Tibial nerve (tissue), 4 donors: ENCODE data around the gene MYADML2. TPM values are rescaled to one million over a fixed set of nuclear protein-coding genes. Genes with fewer than 3 reads are reported as not detected.
A peak's percentile ranks its signal among the peaks of the same experiment; 100 is the strongest.

Experiments
- DNase-seq, 2 donors: peaks; one replicate each; pipeline ENCODE4 v3.0.0-alpha.2; 2019; ENCODE audit warnings: low spot score in 2 of 2
- H3K27ac ChIP-seq, 4 donors: fragments of 200-600 bp; sonication (generic) in 3 of 4; one replicate each; pipeline ENCODE4 v1.5.1; 2017 to 2019; ENCODE audit warnings: mild to moderate bottlenecking in 1 of 4
- H3K27me3 ChIP-seq, 2 donors: fragments of 200-600 bp; sonication (generic) in 1 of 2; one replicate each; pipeline versions ENCODE4 v1.5.1 to v1.6.0; 2017 to 2019
- H3K36me3 ChIP-seq, 3 donors: fragments of 200-600 bp; sonication (generic); one replicate each; pipeline ENCODE4 v1.5.1; 2018 to 2019
- H3K4me1 ChIP-seq, 4 donors: fragments of 200-600 bp; sonication (generic) in 3 of 4; one replicate each; pipeline ENCODE4 v1.5.1; 2017 to 2019
- H3K4me3 ChIP-seq, 4 donors: fragments of 200-600 bp; sonication (generic) in 3 of 4; one replicate each; pipeline ENCODE4 v1.5.1; 2017 to 2019; ENCODE audit warnings: mild to moderate bottlenecking in 1 of 4, moderate library complexity in 1 of 4
- H3K9me3 ChIP-seq, 4 donors: fragments of 200-600 bp; sonication (generic) in 3 of 4; one replicate each; pipeline ENCODE4 v1.5.1; 2017 to 2019
- EP300 ChIP-seq, 2 donors: sonication (generic); formaldehyde crosslinking; IDR thresholded peaks; one replicate each; pipeline ENCODE4 v1.6.1; 2017; ENCODE audit warnings: antibody characterized with exemption in 2 of 2, mild to moderate bottlenecking in 1 of 2
- POLR2A ChIP-seq, 2 donors: fragments of 450-650 bp; IDR thresholded peaks; one replicate each; pipeline ENCODE4 v1.6.1; 2017; ENCODE audit warnings: antibody characterized with exemption in 2 of 2, mild to moderate bottlenecking in 2 of 2, moderate library complexity in 2 of 2
- WGBS, 2 donors: methylation state at CpG; one replicate each; pipeline ENCODE4 v1.1.5; 2018; 5-methylcytosine and 5-hydroxymethylcytosine counted together
- total RNA-seq, 4 donors: library from RNA; depleted of rRNA; stranded (reverse); fragments of >200 nt; gene quantifications; one replicate each; pipeline ENCODE4 v1.1.0, GENCODE V29; 2016
- TF ChIP-seq, protein P1 (sequence below), 5 experiments: fragments of 200-600 bp in 3 of 5; fragments of 450-650 bp in 2 of 5; sonication (generic) in 3 of 5; IDR thresholded peaks; one replicate each; pipeline ENCODE4 v1.5.1; 2016 to 2019; ENCODE audit warnings: antibody characterized with exemption in 5 of 5, mild to moderate bottlenecking in 3 of 5, moderate library complexity in 2 of 5

The MYADML2 gene
- total RNA-seq, 4 donors from 2014 or later = not detected

DNA sequence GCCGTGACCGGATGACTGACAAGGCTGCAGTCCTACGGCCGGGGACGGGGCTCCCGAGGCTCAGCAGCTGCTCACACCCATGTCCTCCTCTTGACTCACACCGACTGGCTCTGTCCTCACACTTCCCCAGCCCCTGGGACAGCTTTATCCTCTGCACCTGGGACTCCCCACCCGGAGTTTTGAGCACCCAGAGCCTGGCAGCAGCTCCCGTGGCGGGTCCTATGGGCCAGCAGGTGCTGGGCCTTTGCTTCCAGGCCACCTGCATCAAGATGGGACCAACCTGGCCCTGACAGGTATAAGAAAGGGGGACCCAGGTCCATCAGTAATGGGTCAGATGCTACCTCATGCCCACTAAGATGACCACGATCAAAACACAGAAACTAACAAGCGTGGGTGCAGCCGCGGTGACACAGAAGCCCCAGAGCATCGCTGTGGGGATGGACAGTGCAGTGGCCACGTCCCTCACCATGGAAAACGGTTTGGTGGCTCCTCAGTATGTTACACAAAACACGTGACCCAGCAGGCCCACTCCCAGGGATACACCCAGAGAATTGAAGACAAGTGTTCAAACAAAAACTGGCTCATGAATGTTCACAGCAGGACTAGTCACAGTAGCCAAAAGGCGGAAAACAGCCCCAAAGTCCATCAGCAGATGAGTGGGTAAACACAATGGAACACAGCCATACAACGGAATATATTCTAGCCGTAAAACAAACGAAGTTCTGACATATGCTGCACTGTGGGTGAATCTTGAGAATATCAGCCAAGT, 17.2 kb upstream of the MYADML2 start:
- TF ChIP-seq EP300 (IDR thresholded peaks at IDR 0.05) (no peak), POLR2A (IDR thresholded peaks at IDR 0.05) (no peak)
- TF ChIP-seq, protein P1, sequence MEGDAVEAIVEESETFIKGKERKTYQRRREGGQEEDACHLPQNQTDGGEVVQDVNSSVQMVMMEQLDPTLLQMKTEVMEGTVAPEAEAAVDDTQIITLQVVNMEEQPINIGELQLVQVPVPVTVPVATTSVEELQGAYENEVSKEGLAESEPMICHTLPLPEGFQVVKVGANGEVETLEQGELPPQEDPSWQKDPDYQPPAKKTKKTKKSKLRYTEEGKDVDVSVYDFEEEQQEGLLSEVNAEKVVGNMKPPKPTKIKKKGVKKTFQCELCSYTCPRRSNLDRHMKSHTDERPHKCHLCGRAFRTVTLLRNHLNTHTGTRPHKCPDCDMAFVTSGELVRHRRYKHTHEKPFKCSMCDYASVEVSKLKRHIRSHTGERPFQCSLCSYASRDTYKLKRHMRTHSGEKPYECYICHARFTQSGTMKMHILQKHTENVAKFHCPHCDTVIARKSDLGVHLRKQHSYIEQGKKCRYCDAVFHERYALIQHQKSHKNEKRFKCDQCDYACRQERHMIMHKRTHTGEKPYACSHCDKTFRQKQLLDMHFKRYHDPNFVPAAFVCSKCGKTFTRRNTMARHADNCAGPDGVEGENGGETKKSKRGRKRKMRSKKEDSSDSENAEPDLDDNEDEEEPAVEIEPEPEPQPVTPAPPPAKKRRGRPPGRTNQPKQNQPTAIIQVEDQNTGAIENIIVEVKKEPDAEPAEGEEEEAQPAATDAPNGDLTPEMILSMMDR (IDR thresholded peaks at IDR 0.05) = no peak
- H3K27me3 ChIP-seq = peaks cover 4 to 61% of the 10 kb centered on the region in 2 donors
- no peak overlapping the region for H3K27ac ChIP-seq
- DNase-seq = no peak
- WGBS, 2 donors = 61 to 70% methylated on average over 22 of the region's 22 CpGs
- no peaks in the 10 kb centered on the region for H3K9me3 ChIP-seq
- peaks cover 0 to 47% (median 25%) of the 10 kb centered on the region in 4 donors for H3K4me1 ChIP-seq
- no peaks in the 10 kb centered on the region for H3K36me3 ChIP-seq
- H3K4me3 ChIP-seq = no peak overlapping the region

DNA sequence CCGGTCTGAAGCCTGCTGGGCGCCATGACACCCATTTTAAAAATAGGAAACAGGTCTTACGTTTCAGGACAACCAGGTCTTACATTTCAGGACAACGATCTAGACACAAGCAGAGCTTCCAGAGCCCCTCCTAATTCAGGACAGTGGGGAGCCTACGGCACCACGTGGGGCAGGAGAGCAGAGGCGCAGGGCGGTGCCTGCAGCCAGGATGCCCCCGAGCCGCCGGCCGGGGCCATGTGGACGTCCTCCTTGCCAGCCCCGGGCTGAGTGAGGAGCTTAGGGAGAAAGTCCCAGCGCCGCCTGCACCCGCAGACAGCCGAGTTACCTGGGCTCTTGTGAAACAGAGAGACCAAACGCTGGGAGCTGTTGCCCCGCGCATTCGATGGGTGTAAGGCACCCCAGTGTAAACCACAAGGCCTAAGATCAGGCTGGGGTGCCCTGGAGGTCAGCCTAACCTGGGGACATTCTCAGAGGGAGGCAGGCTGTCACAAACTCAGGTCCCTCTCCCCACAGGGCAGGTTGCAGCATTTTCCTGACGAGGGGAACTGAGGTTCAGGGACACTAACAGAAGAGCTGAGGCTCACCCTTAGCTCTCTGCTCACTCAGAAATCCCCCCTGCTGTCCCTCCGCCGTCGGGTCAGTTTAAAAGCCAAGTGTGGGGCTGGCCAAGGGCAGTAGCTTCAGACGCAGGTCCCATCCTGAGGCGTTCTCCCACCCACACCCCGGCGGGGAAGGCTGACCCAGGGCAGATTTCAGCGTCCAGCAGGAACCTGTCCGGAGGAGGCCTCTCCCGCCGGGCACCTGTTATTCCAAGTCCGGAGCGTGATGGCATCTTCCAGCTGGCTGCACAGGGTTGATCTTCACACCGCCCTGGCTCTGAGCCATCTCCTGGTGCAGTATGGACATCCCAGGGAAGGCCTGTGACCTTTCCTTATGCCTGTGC, 15.7 kb upstream of the MYADML2 start:
- H3K27me3 ChIP-seq = peaks cover 4 to 67% of the 10 kb centered on the region in 2 donors

GRCh38 chr17:81961521-81962498, 14.8 kb upstream of the MYADML2 start:
- Histone ChIP-seq H3K36me3 (no peaks in the 10 kb centered on the region), H3K27me3 (peaks cover 4 to 68% of the 10 kb centered on the region in 2 donors), H3K9me3 (no peaks in the 10 kb centered on the region), H3K4me3 (peak overlapping the region in 1 of 4 donors; percentile 30), H3K27ac (no peak overlapping the region), H3K4me1 (peaks cover 0 to 32% (median 12%) of the 10 kb centered on the region in 4 donors)
- TF ChIP-seq POLR2A (IDR thresholded peaks at IDR 0.05) (no peak), EP300 (IDR thresholded peaks at IDR 0.05) (no peak)
- TF ChIP-seq, protein P1 (IDR thresholded peaks at IDR 0.05) = no peak
- WGBS, 2 donors = 12 to 49% methylated on average over 10 to 75 of the region's 82 CpGs
- no peak for DNase-seq

More for the DNA sequence above, 15.7 kb upstream of the MYADML2 start:
- H3K4me3 ChIP-seq = no peak overlapping the region
- no peaks in the 10 kb centered on the region for H3K9me3 ChIP-seq
- no peaks in the 10 kb centered on the region for H3K36me3 ChIP-seq
- 60 to 68% methylated on average over 28 to 30 of the region's 37 CpGs for WGBS, 2 donors
- TF ChIP-seq EP300 (IDR thresholded peaks at IDR 0.05) (no peak), POLR2A (IDR thresholded peaks at IDR 0.05) (no peak)
- TF ChIP-seq, protein P1 (IDR thresholded peaks at IDR 0.05) = no peak
- H3K27ac ChIP-seq = no peak overlapping the region
- no peak for DNase-seq
- peaks cover 0 to 41% (median 19%) of the 10 kb centered on the region in 4 donors for H3K4me1 ChIP-seq

DNA sequence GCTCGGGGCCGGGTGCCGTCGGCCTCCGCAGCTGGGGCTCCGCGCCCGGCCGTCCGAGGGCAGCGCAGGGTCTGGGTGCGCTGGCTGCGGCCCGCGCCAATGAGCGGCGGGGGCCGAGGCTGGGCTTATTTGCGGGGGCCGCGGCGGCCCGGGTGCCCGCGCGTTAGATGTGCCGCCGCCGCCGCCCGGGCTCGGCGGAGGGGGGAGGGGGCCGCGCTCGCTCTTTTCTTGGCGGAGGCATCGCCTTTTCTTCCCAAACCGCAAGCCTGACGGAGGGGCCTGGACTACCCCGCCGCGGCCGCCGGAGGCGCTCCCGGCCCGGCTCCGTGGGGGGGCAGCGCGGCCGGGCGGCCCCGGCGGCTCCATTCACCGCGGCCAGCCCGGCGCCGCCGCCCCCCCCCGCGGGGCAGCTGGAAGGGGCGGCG, 14.1 kb upstream of the MYADML2 start, which contains the start of gene NOTUM:
Gene NOTUM (minus strand): TSS at position 101 of the 425 bp plus-strand sequence. CDS start 278 bp downstream, outside the sequence.
- Histone ChIP-seq H3K4me1 (peaks cover 0 to 29% (median 10%) of the 10 kb centered on the region in 4 donors), H3K36me3 (no peaks in the 10 kb centered on the region), H3K4me3 (peak within 1 kb of the TSS in 3 of 4 donors; percentile 22 to 54 (median 36)), H3K27me3 (peaks cover 4 to 72% of the 10 kb centered on the region in 2 donors), H3K9me3 (no peaks in the 10 kb centered on the region), H3K27ac (no peak within 1 kb of the TSS)
- no peak for TF ChIP-seq POLR2A (IDR thresholded peaks at IDR 0.05)
- TF ChIP-seq, protein P1 (IDR thresholded peaks at IDR 0.05) = peak in 4 of 5 experiments; percentile 5 to 48 (median 33)
- DNase-seq = no peak
- WGBS, 2 donors = 0% methylated on average over 8 to 10 of the region's 65 CpGs
